Measurements from ENCODE around the gene GGT5.
"Not testable (repeated sequence)": the region's sequence is repeated elsewhere in the genome, so short reads cannot be mapped to it uniquely, and the experiment has no call there.

The GGT5 gene

DNA sequence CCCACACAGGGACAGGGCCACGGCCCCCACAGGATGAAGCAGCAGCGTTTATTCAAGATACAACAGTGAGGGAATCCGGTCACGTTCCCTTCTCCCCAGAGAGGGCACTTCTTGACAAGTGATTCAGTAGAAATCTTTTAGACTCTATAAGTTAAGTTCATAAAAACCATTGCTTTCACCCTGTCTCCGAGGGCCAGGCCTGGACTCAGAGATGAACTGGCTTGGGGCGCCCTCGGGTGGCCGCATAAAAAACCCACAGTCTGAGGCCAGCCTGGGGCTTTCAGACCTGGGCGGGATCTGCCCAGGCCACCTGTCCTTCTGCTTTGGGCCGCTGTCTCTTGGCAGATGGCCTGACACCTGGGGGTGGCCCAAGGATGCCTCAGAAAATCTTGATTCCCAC lies 14.6 kb upstream of the GGT5 start:
- DNase-seq: not testable (repeated sequence)

DNA sequence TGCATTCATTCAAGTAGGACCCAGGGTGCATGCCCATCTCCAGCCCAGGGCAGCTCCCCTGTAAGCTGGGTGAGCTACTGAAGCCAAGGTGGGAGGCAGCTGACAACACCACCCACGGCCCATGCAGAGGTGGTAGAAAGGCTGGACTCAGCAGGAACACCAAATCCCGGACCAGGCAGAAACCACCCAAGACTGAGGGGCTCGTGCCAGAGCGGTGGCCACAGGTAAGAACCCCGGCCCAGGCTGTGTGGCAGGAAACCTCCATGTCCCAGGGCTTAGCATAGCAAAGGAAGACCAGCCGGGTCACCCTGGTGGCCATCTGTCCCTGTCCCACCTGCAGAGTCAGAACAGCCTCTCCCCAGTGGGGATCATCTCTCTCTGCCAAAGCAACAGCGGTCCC lies 11.9 kb upstream of the GGT5 start:
- DNase-seq: not testable (repeated sequence)

DNA sequence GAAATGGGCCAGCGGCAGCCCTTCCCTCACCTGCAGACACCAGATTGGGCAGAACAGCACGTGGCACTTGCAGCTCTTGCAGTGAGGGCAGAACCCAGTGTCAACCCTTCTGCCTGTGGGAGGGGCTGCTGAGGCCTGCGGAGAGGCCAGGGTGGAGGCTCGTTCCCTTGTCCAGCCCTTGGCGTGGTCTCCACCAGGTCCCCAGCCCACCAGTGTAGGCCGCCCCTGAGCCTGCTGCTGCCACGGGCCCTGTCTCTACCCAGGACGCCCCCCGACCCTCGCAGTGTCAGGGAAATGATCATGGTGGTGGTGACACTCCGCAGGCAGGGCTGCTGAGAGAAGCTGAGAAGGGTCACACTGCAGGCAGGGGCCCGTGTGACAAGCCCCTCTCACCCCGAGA lies 11.3 kb upstream of the GGT5 start:
- not testable (repeated sequence) for DNase-seq

DNA sequence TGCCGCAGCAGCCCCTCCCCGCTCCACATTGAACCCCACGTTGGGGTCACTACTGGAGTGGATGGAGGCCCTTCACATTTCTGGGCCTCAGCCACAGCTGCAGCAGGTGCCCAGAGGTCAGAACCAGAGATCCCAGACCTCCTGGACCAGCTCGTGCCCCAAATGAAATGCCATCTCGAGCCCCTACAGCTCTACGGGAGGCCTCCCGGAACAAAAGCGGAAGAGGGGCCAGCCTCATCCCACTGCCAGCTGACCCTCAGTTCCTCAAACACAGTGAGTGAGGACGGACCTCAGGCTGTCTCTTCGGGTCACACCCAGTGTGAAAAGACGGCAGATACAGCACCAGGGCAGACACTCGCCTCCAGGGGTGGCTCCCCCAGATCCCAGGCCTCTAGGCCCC lies 8.2 kb upstream of the GGT5 start:
- not testable (repeated sequence) for DNase-seq

DNA sequence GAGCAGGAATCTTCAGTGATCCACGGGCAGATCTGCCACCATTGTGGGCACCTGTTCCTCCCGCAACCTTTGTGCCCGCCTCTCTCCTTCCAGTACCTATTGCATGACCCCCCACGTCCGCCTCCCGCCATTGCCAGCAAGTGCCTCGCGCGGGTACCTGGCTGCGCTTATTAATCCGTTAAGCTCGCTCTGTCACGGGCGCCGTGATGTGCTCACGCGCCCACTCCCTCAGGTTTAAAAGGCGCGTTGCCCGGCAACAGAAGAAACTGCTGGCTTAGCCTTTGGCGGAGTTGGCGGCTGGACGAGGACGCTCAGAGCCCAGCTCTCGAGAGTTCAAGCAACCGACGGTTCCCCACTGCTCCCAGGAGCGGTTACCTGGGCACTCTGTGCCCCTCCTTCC lies 6.4 kb upstream of the GGT5 start:
- not testable (repeated sequence) for DNase-seq

DNA sequence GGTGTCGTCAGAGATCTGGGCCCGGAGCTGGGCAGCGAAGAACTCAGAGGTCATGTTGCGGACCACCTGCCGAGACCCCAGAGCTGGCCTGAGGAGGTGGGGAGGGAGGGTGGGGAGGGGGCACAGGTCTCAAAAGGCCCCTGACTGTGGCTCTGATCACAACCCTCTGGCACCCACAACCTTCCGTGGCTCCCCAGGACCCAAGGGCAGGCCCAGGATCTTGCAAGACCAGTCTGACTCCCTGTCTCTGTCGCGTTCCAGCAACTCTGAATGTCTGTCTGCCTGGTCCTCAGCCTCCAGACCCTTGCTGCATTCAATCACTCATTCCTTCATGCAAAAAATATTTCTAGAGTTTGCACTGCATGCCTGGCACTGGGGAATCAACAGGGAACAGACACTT lies 4.5 kb upstream of the GGT5 start:
- DNase-seq: not testable (repeated sequence)

DNA sequence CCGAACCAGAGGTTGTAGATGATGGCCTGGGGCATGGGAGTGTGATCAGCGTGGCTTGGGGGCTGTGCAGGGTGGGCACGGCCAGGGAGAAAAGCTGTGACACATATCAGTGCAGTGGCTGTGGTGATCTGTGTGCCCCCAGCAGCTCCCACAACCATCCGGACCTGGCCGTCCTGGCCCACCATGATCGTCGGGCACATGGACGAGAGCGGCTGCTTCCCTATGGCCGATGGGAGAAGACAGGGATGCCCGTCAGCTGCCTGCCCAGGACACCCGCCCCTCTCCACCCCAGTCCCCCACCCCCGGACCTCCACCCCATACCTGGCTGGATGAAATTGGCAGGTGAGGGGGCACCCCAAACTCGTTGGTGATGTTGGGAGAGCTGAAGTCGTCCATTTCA lies 3.7 kb upstream of the GGT5 start:
- not testable (repeated sequence) for DNase-seq

DNA sequence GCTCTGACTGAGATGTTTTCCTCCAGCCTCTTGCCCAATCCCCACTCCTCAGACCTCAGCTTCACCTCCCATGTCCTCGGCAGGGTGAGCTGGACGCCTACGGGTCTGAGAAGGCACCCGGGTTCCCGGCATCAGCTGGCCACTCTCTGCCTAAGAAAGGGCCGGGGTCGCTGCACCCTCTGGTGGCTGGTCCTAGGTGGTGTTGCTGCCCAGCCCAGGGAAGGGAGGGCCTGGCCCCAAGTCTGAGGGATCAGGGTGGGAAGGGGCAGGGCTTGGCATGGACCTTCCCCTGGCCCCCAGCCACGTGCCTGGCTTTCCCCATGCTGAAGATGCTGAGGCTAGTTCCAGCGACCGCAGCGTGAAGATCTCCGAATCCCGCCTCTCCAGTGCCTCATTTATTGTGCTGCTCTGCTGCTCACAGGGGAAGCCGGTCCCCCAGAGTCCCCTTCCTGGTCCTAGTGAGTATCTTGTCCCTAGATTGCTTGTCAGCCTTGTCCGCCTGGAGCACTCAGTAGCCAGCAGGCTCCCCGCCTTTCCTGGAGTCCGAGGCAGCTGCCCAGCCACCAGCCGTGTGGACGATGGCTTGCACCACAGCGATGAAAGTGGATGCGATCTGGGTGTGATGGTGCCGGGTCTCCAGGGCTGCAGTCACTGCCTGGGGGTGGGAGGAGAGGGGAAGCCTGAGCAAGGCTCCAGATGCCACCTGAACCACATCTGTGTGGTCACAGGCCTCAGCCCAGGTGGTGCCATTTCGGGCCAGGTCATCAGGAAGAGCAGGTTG lies 2.9 kb upstream of the GGT5 start:
- DNase-seq: no peak

DNA sequence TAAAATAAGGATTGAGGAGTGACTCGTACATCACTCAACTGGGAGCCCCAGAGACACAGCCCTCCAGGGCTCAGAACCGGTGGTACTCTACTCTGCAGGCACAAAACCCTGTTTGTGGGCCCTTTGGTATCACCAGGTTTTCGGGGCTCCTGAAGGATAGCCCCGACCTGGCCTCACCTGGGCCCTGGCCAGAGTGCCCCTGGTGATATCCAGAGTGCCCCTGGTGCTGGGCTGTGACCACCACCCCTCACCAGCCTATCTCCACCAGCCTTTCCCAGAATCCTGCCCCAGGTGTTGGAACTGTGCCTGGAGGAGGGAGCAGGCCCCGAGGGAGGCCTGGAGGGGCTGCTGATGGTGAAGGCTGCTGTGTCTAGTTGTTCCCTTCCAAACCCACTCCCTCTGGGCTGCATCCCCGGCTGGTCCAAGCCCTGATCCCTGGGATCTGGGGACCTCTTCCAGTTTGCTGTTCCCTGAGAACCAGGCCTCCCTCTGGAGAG lies 2.2 kb upstream of the GGT5 start:
- no peak for DNase-seq

DNA sequence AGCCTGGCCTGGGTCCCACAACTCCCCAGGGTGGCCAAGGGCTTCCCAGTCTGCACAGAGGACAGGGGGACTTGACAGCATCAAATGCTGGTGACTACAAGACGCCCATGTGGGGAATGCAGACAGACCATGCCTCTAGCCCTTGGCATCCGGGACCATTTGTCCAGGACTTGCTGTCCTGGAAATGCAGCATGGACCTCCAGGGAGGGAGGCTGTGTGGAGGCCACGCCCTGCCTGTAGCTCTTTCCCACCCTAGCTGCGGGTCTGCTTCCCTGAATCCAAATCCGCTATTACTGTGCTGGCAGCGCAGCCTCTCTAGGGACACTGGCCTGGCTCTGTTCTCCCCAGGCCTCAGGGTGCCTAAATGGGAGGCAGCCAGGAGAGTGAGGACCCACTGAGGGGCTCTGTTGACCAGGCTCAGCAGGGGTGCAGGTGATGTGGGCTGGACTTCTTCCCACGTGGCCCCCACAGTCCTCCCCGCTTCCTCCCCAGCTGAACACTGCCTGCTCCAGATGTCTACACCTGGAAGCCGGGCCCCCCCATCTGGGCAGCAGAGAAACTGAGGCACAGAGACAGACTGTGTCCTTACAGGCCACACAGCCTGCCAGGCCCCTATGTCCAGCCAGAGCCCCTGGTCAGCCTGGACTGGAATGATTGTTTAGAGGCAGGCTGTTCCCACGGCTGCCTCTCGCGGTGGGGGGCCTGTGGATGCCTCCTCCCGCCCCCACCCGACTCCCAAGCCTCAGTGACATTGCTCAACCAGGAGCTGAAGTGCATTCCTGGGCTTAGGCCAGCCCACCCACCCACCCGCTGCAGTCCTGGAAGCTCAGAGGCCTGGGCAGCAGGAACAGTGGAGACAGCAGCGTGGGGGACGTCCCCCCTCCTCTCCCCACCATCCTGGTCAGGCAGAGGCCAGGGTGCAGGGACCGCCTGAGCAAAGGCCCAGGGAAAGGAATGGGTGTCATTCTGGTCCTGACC lies 991 bp upstream of the GGT5 start:
- DNase-seq: not testable (repeated sequence)

DNA sequence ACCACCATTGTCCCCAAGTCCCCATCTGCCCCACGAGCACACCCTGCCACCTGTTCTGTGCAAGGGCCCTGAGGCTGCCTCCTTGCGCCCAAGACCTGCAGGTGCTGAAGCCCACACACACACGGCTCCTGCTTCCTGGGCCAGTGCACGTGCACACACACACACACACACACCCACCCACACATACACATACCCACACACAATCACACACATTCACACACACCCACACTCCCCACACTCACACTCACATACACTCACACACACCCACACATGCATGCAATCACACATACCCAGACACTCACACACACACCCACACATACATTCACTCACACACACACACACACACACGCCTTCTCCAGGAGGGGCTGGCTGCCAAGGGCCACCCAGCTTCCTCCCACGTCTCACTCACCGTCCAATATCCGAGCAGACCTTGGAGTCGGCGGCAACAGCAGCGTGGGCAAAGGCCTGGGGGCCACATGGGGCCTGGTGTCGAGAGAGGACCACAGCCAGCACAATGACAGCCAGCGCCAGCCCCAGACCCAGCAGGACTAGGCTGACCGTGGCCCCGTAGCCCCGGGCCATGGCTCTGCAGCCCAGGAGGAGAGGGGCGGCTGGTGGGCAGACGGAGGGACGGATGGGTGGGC lies 616 bp downstream of the GGT5 start:
- no peak for DNase-seq

DNA sequence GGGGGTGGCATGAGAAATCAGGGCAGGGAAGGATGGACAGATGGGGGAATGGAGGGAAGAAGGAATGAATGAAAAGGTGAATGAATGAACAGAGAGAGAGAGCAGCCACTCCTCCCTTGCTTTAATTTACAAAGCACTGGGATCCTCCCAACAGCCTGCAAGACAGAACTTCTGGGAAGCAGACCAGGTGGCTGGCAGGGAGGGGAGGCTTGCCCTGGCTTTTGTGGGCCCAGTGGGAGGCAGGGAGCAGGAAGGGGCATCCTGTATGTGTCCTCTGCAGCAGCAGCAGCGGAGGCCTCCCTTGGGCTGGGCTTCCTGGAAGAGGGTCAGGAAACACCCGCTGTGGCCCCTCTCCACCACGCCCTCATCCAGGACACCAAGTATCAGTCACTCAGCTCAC lies 1.5 kb downstream of the GGT5 start:
- not testable (repeated sequence) for DNase-seq

DNA sequence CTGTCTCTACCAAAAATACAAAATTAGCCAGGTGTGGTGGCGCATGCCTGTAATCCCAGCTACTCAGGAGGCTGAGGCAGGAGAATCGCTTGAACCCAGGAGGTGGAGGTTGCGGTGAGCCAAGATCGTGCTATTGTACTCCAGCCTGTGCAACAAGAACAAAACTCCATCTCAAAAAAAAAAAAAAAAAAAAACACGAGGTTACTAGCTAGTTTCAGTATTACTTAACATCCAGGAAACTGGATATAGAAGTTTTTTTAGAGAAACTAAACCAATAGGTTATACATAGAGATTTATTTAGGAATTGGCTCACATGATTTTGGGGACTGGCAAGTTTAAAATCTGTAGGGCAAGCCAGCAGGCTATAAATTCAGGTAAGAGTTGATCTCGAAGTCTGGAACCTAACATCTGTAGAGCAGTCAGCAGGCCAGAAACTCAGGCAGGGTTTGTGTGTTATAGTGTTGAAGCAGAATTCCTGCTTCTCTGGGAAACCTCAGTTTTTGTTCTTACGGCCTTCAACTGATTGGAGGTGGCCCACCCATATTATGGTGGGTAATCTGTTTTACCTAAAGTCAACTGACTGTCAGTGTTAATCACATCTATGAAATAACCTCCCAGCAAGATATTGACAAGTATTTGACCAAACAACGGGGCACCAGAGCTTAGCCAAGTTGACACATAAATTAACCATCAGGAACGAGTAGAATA lies 3.7 kb downstream of the GGT5 start:
- DNase-seq: not testable (repeated sequence)

DNA sequence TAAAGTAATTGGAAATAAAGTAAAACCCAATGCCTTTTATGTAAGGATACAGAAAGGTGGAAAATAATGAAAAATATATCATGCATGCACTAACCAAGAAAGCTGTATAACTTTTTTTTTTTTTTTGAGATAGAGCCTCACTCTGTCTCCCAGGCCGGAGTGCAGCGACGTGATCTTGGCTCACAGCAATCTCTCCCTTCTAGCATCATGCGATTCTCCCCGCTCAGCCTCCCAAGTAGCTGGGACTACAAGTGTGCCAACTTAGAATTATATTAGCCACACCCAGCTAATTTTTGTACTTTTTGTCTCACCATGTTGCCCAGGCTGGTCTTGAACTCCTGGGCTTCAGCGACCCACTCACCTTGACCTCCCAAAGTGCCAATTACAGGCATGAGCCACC lies 4.5 kb downstream of the GGT5 start:
- DNase-seq: no peak

DNA sequence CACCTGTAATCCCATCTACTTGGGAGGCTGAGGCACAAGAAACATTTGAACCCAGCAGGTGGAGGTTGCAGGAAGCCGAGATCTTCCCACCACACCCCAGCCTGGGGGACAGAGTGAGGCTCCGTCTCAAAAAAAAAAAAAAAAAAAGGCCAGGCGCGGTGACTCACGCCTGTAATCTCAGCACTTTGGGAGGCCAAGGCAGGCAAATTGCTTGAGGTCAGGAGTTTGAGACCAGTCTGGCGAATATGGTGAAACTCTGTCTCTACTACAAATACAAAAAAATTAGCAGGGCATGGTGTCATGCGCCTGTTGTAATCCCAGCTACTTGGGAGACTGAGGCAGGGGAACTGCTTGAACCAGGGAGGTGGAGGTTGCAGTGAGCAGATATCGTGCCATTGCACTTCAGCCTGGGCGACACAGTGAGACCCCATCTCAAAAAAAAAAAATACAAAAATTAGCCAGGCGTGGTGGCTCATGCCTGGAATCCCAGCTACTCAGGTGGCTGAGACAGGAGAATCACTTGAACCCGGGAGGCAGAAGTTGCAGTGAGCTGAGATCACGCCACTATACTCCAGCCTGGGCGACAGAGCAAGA lies 6.7 kb downstream of the GGT5 start:
- not testable (repeated sequence) for DNase-seq

DNA sequence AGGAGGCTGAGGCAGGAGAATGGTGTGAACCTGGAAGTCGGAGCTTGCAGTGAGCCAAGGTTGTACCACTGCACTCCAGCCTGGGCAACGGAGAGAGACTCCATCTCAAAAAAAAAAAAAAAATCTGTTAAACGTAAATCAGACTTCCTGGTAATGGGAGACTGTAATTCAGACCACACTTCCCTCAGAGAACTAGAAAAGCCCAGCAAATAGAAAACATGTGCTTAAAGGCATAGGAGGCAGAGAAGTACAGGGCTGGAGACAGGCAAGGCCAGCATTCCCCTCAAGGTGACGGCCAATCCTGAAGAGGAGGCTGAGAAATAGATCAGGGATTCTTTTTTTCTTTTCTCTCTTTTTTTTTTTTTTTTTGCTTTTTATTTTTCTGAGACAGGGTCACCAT lies 8.2 kb downstream of the GGT5 start:
- no peak for DNase-seq

DNA sequence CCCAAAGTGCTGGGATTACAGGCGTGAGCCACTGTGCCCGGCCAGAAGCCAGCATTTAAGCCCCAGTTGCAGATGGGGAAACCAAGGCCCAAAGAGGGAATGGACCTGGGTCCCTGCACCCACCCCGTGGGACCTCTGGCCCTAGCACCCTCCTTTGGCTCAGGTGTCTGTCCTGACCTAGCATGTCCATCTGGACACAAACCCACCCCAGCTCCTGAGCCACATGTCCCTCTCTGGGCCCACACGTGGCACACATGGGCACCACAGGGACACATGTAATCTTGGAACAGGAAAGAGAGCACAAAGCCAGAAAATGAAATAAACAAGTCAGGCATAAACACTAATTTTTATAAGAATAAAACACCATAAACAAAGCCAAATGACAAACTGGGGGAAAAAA lies 9.6 kb downstream of the GGT5 start:
- DNase-seq: no peak

DNA sequence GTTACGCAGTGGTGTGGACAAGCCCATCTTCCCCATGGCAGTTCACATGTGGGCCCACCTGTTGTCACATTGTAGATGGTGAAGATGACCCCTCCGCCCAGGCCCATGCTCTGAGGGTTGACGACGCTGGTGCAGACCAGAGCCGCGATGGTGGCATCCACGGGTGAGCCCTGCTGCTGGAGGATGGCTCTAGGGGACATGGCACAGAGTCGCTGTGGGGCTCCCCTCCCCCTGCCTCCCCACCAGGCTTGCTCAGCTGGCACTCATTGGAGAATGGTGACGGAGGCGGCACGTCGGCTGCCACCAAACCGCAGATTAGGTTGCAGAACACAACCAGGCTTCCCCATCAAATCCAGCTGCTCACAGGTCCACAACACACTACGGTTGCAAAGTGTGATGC lies 11.1 kb downstream of the GGT5 start:
- no peak for DNase-seq

DNA sequence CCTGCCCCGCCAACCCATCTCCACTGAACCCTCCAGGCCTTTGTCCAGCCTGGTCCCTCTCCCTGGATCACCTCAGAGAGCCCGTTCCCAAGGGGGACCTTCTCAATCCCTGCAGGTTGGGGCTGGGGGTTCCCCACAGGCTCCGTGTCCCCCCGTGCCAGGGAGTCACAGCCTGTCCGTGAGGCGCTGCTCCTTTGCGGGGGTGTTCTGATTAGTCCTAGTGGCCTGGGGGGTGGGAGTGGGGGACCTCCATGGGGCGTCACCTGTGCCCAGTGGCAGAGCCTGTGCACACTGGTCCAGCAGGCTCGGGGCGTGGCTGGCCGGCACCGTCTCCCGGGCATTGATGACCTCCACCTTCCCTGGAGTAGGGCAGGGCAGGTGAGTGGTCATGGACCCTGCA lies 11.6 kb downstream of the GGT5 start:
- no peak for DNase-seq

DNA sequence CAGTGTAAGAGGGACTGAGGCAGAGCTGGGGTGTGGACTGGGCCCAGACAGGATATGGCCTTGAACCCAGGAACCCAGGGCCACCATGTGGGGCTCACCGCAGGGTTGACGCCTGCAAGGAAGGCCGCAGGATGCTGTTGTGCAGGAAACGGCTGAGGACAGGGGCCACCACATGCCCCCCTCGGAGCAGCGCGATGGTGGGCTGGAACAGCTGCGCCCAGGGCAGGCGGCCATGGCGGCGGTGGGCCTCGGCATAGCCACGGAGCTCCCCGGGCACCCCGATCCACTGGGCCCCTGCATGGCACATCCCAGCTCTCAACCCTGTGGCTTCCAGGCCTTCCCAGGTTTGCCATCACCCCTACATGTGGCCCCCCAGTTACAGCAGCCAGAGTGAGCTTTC lies 12.2 kb downstream of the GGT5 start:
- DNase-seq: no peak

DNA sequence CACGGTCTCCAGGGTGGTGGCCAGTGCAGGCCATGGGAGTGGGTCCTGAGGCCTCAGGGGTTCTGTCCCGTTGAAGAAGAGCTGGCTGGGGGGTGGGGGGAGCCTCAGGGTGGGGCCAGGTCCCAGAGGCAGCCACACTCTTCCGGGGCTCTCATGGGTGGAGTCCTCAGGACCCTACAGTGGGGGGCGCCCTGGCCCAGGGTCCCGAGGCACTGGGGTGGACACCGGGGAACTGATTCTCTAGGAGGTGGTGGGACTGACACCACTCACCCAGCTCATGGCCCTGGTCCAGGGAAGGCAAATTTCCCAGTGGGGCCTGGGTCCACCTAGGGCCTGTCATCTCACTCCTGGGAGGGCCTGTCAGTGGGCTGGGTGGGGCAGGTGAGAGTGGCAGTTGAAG lies 12.8 kb downstream of the GGT5 start:
- no peak for DNase-seq

DNA sequence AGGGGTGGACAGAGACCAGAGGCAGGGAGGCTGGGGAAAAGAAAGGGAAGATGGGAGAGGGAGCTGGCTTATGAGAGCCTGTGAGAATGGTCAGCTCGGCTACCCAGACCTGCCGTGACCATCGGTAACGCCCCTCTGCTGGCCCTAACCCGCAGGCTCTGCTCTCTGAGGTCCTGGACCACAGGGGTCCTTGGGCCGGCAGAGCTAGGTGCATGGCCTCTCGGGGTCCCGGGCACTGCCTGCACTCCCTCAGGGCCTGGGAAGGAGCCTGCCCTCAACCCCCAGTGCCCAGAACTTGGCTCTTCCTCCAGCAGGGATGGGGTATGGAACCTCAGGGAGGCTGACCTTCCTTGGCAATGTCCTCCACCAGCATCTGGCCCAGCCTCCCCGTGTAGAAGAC lies 13.2 kb downstream of the GGT5 start:
- DNase-seq: no peak
